Measurements from ENCODE around the gene CCDC90B. TPM values are rescaled to one million over a fixed set of nuclear protein-coding genes. Genes with fewer than 3 reads are reported as not detected.

CCDC90B gene
- total and polyA plus RNA-seq, 2 of the 13 experiments (the other 11 are each of a cell fraction or from before 2014, with no cell fraction given): 17.1 to 46.1 TPM

DNA sequence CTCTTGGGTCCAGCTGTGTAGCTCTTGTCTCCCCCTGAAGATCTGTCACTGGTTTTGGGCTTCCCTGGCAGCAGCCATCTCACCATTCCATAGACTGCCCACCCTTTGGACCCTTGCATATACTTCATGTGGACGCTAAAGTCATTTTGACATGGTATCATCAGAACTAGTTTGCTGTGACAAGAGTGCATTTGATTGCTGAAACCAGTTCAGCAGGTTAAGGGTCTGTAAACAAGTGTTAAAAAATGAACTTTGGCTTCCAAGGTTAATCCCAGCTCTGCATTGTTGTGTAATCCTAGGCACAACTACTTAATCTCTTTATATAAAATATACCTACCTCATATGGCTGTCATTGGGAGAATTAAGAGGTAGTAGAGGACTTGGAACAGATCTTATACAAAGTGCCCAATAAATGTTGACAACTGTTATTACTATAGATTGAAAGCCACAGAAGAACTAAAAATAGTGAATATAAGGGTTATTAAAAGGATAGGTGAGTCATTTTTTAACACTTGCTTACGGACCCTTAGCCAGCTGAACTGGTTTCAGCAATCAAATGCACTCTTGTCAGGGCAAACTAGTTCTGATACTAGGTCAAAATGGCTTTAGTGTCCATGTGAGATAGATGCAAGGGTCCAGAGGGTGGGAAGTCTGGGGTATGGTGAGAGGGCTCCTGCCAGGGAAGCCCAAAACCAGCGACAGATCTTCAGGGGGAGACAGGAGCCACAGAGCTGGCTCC, 29.4 kb downstream of the CCDC90B start (continued):
- no peak for TF ChIP-seq MBD4 (IDR thresholded peaks at IDR 0.05; ENCODE audit: borderline replicate concordance, low read length)

DNA sequence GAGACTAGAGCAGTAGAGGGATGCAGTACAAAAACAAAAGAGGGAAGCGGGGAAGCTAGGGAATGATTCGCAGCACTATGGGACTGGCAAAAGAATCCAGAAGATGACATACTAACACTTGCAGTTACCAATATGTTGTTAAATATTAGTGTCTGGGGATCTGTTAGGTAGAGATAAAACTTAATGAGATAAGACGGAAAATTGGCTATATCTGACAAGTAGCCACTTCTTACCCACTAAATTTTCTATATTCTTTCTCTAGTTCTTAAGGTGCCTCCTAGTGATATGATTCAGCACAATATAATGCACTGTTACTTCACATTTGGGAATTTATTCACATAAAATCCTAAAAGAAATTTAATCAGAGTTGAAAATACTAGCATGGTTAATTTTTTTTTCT, 30.8 kb downstream of the CCDC90B start:
- FAIRE-seq (no peak), DNase-seq (ENCODE audit: low spot score) (no peak), ATAC-seq (no peak)
- intact Hi-C loops (cut with micrococcal nuclease; ENCODE audit: unreplicated experiment) (loop anchor here (10.0 kb wide), 2 partner anchors 61 to 171 kb away; partner anchors contain the start of gene ANKRD42), in situ Hi-C loops (cut with HindIII; ENCODE audit: extremely low pct_ligation_motif_present, low pct_unique_long_range_greater_than_20kb) (loop anchor here (10.0 kb wide), 1 partner anchor 351 kb away; the partner anchor contains the start of genes DDIAS and PRCP)
- no peak overlapping the region for H3K4me2 ChIP-seq (ENCODE audit: low read depth, low read length)
- WGBS (ENCODE audit: low lambda C conversion rate): 94% methylated on average over 3 of the region's 3 CpGs
- ChIA-PET CTCF (ENCODE audit: low intra/inter-chr PET ratio, low total read pairs) (no interaction called here), POLR2A (no interaction called here)
- peaks cover 0 to 5% of the 10 kb centered on the region in 2 experiments; a peak in 1 of 5 replicates for H3K36me3 ChIP-seq (replicated peaks in 1 of 2; ENCODE audit: control insufficient read depth in 1 of 2, insufficient read depth in 2 of 2, low read length in 2 of 2)
- TF ChIP-seq, protein P1, sequence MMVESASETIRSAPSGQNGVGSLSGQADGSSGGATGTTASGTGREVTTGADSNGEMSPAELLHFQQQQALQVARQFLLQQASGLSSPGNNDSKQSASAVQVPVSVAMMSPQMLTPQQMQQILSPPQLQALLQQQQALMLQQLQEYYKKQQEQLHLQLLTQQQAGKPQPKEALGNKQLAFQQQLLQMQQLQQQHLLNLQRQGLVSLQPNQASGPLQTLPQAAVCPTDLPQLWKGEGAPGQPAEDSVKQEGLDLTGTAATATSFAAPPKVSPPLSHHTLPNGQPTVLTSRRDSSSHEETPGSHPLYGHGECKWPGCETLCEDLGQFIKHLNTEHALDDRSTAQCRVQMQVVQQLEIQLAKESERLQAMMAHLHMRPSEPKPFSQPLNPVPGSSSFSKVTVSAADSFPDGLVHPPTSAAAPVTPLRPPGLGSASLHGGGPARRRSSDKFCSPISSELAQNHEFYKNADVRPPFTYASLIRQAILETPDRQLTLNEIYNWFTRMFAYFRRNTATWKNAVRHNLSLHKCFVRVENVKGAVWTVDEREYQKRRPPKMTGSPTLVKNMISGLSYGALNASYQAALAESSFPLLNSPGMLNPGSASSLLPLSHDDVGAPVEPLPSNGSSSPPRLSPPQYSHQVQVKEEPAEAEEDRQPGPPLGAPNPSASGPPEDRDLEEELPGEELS (CRISPR knock-in tag; IDR thresholded peaks at IDR 0.05): no peak
- no peak for TF ChIP-seq SAFB2 (CRISPR knock-in tag; IDR thresholded peaks at IDR 0.05; ENCODE audit: borderline replicate concordance, low read depth)
- TF ChIP-seq ZNF746 (CRISPR knock-in tag; IDR thresholded peaks at IDR 0.05): no peak
- TF ChIP-seq, protein P2, sequence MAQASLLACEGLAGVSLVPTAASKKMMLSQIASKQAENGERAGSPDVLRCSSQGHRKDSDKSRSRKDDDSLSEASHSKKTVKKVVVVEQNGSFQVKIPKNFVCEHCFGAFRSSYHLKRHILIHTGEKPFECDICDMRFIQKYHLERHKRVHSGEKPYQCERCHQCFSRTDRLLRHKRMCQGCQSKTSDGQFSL (CRISPR knock-in tag; IDR thresholded peaks at IDR 0.05): no peak
- no peak overlapping the region for H3K4me3 ChIP-seq (replicated peaks in 1 of 3; ENCODE audit: insufficient read depth in 1 of 3, low read depth in 2 of 3, low read length in 3 of 3)
- H3K9me3 ChIP-seq (ENCODE audit: low read length): no peaks in the 10 kb centered on the region
- no peaks in the 10 kb centered on the region for H3K79me2 ChIP-seq (ENCODE audit: insufficient read depth, low read length)
- H3K4me1 ChIP-seq (ENCODE audit: insufficient read depth, low read length): peaks cover 65% of the 10 kb centered on the region
- no TSS peak for BruUV-seq (replicated peaks)
- peak overlapping the region; percentile 78 for H3K27ac ChIP-seq (ENCODE audit: extremely low read length, insufficient read depth, low read length)
- H3K27me3 ChIP-seq (ENCODE audit: control insufficient read depth in 1 of 2, insufficient read depth in 2 of 2, low read length in 2 of 2): no peaks in the 10 kb centered on the region
- no peak overlapping the region for H3K9ac ChIP-seq (ENCODE audit: insufficient read depth, low read depth, low read length)
- no peaks in the 10 kb centered on the region for H4K20me1 ChIP-seq (ENCODE audit: insufficient read depth, low read length)
- H2AFZ ChIP-seq (ENCODE audit: low read length): no peak overlapping the region

All from HepG2 (cell line).